ENCODE measurements around the gene GNPTG. TPM values are rescaled to one million over a fixed set of nuclear protein-coding genes. Genes with fewer than 3 reads are reported as not detected.

Gene GNPTG
- total and polyA plus RNA-seq, 2 of the 8 experiments (the other 6 are each of a cell fraction or from before 2014, with no cell fraction given) = 26.2 to 51.2 TPM

DNA sequence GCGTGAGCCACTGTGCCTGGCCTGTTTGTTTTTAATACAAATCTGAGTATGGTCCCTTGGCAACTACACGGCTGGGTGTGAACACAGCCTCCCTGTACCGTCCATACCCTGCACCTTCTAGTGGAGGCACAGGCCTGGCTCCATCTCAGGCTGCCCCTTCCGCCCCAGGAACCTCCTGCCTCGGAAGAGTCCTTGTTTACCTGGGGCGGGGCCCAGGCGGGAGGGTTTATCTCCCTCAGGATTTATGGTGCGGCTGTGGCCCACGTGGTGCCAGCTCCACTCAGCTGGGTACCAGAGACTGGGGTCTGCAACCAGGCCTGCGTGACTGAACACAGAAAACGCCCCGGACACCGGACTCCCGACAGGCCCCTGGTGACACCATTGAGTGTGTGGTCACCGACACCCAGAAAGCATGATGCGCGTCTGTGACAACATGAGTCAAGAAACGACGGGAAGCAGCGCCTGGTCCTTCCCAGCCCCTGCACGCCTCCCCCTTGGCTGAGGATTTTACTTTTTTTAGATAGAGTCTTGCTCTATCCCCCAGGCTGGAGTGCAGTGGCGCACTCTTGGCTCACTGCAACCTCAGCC is 43.8 kb downstream of the GNPTG start (continued):
- no peak for TF ChIP-seq NANOG (IDR thresholded peaks at IDR 0.05; ENCODE audit: insufficient read depth, low read depth, low read length, poor library complexity, severe bottlenecking)
- TF ChIP-seq, protein P1, sequence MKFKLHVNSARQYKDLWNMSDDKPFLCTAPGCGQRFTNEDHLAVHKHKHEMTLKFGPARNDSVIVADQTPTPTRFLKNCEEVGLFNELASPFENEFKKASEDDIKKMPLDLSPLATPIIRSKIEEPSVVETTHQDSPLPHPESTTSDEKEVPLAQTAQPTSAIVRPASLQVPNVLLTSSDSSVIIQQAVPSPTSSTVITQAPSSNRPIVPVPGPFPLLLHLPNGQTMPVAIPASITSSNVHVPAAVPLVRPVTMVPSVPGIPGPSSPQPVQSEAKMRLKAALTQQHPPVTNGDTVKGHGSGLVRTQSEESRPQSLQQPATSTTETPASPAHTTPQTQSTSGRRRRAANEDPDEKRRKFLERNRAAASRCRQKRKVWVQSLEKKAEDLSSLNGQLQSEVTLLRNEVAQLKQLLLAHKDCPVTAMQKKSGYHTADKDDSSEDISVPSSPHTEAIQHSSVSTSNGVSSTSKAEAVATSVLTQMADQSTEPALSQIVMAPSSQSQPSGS (IDR thresholded peaks at IDR 0.05; ENCODE audit: low read length) = no peak
- no peak for TF ChIP-seq SAP30 (IDR thresholded peaks at IDR 0.05; ENCODE audit: insufficient read depth, insufficient replicate concordance, low read length)
- TF ChIP-seq RAD21 (IDR thresholded peaks at IDR 0.05 in 1 of 2, conservative IDR thresholded peaks at IDR 0.05 in 1 of 2; ENCODE audit: low read depth in 2 of 2, low read length in 2 of 2) = no peak
- no peak for TF ChIP-seq HDAC6 (IDR thresholded peaks at IDR 0.05; ENCODE audit: low read depth, low read length)
